Activated gamma-delta T cell treated with anti-CD3 and anti-CD28 coated beads, Interleukin-2, amount 50 U/mL, for 16 hours (primary cell): ENCODE measurements around the gene TDRD7.
"Not testable (repeated sequence)": the region's sequence is repeated elsewhere in the genome, so short reads cannot be mapped to it uniquely, and the experiment has no call there.

Source experiments
- DNase-seq: peaks from one replicate; pipeline ENCODE4 v3.0.0-alpha.2; 2020; ENCODE audit warnings: low read depth

The TDRD7 gene

DNA sequence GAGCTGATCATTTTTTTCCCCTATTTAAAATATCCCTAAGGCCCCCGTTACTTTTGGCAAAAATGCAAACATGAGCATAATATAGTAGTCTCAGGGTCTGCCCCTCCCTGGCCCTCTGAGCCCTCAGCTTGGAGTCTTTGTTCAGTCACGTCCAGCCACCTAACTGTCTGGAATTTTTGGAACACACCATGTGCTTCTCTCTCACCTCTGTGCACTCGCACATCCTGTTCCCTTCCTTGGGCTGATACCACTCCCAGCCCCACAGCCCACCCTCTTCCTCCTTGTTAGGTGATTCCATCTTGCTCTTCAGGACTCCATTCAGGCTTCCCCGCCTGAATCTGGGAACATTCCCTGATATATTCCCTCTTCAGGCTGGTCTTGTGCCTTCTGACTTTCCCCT is 16.0 kb downstream of the TDRD7 start:
- DNase-seq = no peak

DNA sequence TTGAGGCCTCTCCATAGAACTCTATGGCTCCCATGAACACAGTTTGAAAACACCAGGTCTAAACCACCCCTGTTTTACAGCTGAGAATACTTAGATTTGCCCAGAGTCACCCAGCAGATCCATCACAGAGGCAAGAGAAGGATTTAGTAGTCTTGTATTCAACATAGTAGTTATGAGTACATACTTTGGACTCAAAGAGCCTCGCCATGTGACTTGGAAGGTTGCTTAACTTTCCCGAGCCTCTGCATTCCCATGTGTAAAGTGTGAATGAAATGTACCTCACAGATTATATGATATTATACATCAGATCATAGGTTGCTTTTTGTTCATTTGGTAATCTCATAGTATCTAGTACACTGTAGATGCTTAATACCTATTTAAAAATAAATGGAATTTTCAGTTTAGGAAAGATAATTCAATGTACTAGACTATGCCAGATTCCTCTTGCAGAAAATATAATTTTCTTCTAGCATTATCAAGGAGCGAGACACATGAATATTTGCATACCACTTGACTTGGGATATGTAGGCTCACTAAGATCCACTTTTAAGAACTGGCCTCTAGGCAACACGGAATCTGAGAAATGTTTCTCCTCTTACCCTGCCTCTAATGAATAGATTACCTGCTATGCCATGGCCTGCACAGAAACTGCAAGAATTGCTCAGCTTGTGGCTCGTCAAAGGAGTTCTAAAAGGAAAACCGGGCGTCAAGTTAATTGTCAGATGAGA is 18.6 kb downstream of the TDRD7 start:
- DNase-seq = no peak

DNA sequence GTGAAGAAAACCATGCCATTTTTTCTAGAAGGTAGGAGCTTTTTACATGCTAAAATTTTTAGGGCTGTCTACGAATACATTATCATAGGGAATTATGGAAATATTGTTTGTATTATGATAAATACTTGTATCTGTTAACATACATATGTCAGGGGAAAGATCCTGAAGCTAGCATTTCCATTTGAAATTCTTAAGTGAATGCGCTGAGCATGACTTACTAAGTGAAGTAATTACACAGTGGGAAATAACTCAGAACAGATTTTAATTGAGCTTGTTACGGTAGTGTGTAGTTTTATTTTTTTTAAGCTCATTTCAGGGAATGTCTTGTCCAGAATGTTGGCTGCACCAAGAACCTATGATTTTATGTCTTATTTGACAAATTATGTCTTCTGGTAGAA is 19.1 kb downstream of the TDRD7 start:
- no peak for DNase-seq

DNA sequence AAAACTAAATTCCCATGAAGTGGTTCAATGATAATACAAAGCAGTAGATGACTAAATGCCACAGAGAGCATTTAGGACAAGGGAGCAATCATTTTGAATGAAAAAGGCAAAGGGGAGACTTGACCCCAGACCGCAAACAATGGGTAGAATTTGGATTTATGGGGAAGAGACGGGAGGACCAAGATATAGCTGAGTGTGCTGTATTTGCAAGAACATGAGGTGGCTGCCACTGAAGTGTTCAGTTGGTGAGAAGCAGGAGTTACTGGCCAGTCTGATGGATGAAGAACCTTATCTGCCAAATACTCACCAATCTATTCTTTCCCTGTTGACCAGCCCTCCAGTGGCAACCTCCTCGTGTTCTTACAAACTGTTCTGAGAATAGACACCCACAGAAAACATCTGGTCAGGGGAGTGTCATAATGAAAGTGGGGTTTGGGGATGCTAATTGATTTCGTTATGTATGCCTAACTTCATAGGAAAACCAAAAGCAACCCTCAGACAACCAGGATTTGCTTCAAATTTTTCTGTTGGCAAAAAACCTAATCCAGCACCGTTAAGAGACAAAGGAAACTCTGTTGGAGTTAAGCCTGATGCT is 19.8 kb downstream of the TDRD7 start:
- DNase-seq = no peak

DNA sequence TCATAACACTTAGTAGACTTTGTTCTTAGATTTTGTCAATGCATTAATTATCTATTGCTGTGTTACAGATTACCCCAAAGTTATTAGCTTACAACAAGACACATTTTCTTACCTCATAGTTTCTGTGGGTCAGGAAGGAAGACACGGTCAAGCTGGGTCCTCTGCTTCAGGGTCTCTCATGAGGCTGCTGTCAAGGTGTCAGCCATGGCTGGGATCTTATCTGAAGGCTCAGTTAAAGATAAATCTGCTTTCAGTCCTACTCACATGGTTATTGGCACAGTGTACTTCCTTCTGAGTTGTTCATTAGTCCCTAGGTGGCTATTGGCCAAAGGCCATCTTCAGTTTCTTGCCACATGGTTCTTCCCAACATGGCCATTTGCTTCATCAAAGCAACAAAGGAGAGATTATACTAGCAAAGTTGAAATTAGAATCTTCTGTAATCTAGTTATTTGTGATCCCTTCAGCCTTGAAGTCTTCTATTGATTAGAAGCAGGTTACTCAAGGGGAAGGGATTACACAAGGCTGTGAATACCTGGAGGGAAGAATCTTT is 25.2 kb downstream of the TDRD7 start:
- no peak for DNase-seq

DNA sequence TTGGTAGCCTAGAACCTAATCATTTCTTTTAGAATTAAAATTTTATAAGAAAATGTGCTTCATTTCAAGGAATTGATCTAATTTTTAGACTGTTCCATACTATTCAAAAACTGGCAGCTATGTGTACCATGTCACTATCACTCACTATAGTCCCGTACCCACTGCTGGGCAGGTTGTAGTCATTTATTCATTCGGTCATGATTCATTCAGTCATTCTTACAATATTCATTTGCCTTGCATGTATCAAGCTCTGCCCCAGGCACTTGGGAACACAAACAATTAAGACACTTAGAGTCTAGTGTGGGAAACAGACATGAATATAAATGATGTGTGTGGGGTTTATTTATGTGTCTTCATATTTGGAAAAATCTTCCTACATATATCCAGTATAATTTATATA is 26.4 kb downstream of the TDRD7 start:
- no peak for DNase-seq

DNA sequence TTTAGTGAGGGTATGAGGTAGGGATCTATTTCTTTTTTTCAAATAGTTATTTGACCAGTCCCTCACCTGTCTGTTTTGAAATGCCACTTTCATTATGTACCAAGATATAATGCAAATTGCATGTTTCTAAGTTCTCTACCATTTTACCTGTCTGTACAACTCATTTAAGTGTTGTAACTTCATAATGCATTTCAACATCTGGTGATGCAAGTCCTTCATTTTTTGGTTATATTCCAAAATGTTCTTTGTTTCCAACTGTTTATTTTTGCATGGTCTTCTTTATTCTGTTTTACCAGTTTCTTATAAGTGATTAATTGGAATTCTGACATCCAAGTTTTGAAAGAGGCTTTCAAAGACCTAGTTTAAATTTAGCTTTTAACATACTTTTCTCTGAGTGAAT is 26.8 kb downstream of the TDRD7 start:
- no peak for DNase-seq

DNA sequence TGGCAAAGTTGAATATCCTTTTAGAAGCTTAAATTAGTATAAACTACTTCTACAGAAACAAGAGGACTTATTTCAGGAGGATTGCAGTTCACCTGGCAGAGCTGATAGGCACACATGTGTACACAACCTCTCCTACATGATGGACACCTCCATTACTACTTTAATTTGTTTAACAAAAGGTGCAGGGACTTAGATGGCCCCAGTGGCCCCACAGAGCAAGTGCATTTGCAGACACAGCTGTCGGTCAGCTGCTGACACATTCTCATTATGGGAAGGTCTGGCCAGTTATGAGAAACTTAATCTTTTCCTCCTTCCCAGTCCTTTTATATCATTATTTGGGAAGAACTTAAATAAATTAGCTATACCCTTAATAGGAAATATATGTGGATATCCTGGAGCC is 28.3 kb downstream of the TDRD7 start:
- no peak for DNase-seq

DNA sequence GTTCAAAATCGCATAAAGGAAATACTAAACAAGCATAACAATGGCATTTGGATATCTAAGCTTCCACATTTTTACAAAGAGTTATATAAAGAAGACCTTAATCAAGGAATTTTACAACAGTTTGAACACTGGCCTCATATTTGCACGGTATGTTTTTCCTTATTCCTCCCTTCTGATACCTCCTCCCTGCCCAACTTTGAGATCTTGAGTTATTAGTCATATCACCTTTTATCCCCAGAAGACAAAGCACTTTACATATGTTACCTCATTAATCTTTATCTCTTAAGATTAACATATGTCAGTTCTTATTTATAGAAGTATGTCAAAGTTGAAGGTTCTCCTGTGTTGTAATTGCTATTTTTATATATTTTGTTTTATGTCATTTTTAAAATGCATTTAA is 29.8 kb downstream of the TDRD7 start:
- no peak for DNase-seq

DNA sequence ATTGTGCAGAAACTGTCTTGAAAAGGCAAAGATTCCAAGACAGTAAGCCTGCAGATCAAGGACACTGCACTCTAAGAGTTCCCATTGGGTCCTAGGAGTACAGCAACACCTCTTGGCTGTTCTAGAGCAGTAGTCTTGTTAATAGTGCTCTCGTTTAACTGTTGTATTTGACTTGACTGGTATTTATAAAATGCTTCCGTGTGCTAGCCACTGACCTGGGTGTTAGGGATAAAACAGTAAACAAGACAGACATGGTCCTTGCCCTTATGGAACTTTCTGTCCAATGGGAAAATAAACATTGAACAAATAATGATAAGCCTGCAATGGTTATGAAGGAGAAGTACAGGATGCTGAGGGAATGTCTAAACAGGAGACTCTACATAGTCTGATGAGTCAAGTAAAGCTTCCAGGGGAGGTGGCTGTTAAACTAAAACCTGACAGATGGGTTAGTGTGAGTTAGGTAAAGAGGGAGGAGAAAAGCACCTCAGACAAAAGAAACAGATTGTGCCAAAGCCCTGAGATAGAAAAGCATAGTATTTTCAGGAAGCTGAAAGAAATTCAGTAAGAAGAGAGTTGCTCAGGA is 33.3 kb downstream of the TDRD7 start:
- DNase-seq = no peak

DNA sequence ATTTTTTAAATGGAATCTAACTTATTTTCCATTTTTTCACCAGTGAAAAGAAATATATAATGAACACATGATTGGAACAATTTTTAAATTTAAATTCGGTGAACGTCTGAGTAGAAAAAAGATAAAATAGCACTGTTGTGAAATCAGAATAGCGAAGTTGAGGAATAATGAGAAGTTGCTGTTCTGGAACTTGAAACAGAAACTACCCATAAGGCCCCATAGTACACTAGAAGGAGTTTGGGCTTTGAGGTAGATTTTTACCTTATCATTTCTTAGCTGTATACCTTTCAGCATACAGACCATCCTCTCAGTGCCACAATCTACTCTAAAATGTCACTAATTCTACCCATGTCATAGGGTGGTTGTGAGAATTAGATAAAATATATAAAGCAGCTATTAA is 35.1 kb downstream of the TDRD7 start:
- DNase-seq = no peak

DNA sequence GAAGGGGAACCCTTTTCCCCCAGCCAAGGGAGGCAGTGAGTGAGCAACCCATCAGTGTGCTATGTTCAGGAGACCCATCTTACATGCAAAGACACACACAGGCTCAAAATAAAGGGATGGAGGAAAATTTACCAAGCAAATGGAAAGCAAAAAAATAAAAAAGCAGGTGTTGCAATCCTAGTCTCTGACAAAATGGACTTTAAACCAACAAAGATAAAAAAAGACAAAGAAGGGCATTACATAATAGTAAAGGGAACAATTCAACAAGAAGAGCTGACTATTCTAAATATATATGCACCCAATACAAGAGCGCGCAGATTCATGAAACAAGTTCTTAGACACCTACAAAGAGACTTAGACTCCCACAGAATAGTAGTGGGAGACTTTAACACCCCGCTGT is 41.7 kb downstream of the TDRD7 start:
- DNase-seq = not testable (repeated sequence)

DNA sequence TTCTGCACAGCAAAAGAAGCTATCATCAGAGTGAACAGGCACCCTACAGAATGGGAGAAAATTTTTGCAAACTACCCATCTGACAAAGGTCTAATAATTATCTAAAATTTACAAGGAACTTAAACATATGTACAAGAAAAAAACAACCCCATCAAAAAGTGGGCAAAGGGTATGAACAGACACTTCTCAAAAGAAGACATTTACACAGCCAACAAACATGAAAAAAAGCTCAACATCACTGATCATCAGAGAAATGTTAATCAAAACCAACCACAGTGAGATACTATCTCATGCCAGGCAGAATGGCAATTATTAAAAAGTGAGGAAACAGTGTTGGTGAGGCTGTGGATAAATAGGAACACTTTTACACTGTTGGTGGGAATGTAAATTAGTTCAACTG is 44.9 kb downstream of the TDRD7 start:
- not testable (repeated sequence) for DNase-seq

DNA sequence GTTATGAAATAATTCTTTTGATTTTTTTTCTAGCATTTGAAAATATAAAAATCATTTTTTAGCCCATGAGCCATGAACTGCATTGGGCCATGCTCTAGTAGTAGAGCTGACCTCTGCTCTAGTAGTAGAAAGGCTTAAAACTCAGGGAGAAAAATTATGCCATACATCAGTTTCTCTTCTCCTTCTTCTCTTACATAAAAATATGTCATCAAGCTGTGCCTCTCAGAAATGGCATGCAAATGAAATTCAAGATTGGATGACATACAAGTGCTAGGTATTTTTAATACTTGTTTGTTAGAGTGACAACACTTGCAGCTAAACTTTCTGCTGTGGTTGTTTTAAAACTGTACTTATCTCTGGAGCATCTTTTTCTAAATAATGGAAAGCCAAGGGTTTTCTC is 47.4 kb downstream of the TDRD7 start:
- no peak for DNase-seq

DNA sequence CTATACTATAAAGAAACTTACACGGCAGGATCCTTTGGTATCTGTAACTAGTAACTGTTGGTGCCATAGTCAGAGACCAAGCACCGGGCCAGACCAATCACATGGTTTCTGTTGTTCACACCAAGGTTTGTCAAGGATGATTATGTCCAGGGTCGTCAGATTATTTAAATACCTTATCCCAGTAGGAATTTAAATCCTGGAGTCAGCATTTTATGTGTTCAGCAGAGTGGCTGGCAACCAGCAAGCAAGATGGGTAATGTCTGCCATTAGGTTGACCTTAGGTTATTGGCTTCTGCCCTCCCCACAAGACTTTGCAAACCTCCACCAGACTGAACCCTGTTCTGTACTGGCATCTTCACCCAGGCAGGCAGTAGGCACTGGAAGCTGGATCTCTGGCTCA is 50.3 kb downstream of the TDRD7 start:
- no peak for DNase-seq

DNA sequence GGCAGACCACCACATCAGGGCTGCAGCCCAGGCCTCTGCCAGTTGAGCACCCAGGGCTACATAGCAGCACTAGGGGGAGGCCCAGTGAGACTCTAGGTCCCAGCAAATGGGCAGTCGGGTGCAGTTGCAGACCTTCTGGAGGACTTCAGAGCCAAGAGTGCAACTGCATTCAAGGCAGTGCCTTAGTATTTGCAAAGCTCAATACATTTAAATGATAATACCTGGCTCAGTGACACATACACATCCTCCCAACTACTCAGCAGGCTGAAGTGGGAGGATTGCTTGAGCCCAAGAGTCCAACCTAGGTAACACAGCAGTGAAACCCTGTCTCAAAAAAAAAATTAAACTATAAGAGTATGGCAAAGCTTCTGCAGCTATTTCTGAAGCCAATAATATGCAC is 51.0 kb downstream of the TDRD7 start:
- no peak for DNase-seq

DNA sequence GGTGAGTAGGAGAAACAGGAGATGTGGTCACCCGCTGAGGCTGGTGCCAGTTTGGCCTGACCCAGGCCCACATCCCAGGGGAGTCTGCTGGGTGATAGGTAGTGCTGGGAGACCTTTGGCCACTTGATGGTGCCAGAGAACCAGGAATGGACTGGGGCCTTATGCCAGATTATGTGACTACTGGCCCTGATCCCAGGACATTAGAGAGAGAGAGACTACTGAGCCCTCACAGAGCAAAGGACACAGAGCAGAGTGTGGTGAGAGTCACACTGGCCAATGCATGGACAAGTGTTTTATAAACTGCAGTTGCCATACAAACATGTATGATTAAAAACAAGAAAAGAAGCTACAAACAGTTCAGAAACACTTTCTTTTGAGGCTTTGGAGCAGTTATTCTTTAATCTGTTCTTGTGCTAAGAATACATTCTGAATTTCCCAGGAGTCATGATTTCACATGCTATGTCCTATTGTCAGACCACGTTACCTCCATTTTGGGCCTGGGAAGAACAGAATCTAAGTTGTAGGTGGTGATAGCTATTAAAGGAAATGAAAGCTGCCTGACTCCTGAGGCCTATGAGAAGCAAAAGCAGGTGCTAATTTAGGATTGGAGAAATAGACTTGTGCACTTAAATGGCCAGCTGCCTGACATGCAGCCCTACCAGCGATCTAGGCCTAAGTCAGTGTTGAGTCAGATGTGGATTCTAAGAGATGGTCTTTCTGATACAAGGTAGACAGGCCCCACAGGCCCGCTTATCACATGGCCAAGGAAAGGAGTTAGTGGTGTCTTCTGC is 57.0 kb downstream of the TDRD7 start:
- no peak for DNase-seq

DNA sequence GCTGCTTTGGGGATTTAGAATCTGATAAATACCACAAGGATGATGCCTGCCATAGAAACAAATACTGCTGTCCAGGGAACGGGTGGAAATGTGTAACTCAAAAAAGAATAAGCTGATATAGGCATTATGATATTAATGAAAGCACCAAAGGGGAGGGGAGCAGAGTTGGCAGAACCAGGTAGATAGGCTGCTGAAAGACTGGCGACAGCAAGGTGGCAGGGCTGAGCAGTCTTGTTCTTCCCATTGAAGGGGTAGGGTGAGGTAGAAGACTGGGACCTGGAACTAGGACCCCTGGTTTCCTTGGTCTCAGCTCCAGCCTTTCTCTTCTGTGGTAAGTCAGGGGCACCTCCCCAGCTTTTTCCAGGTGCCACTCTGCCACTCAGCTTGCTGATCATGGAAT is 58.2 kb downstream of the TDRD7 start:
- DNase-seq = no peak

DNA sequence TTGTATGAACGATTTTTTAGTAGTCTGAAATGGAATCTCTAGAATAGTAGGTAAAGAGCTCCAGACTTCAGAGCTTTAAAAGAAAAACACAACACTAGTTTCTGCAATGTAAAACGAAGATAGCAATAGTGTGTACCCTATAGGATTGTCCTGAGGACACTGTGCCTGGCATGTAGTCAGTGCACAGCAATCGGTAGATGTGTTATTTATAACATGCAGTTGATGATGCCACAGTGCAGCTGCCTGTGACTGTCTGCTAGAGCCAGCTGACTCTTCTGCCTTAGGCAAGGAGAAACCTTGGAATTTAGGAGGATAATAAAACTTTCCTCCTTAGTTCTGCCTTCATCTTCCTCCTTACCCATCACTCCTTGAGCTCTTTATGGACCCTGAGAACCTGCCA is 61.8 kb downstream of the TDRD7 start:
- DNase-seq = no peak

DNA sequence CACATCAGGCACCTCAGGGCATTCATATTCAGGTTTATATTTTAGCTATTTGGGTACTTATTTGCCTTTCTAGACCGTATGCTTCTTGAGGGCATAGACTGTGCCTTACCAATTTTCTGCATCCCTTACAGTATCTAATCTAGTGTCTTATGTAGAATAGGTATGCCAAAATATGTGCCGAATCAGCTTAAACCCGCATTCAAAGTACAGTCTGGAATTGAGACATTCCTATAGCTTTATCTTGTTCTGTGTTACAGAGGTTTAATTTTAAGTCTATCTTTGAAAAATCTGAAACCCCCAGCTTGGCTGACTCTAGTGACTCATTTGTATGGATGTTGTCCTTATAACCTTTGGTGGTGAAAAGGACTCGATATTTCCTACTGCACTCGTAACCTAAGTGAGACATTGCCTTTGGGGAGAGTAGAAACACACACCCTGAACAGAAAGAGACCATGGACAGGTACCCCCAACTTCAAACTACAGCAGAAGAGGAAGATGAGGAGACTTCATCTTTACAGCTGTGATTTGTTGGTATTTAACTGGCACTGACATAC is 62.6 kb downstream of the TDRD7 start:
- DNase-seq = no peak

DNA sequence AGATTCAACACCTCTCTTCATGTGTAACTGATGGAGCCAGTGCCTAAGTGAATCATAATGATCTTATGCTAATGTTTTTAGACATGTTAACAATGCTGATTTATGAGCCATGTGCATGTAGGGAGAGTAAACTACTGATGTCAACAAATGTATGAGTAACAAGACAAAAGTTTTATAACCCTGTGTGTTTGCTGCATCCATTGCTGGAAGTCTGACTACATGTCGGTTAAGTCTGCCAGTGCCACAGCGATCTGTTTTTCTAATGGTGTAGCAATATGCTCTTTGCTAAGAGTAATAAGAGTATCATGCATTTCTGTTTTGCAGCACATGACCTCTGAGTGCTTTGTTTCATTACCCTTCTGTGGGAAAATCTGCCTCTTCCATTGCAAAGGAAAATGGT is 63.2 kb downstream of the TDRD7 start:
- DNase-seq = no peak

DNA sequence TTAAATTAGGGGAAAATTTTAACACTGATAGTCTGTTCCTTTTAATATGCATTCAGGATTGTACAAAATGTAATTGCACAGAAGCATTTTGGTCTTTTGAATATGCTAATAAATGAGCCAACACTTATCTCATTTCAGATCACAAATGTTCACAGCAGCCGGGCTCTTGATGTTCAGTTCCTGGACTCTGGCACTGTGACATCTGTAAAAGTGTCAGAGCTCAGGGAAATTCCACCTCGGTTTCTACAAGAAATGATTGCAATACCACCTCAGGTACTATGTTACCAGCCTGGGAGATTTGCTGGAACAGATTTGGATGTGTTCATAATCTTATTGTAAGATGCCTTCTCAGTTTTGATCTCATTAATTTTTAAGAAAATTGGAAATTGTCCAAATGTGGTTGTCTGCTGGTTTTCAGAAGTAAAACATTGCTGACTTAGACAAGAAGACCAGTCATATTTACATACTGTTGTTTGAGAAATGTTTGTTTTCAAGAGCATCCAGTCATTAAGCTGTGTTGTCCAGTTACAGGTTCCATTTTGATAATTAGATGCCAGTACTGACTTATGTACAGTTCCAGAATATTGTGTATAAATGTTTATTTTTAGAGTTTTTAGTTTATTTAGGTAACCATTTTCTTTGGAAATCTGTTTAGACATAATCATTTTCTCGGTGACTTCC is 66.5 kb downstream of the TDRD7 start:
- no peak for DNase-seq
